Naive thymus-derived CD4-positive, alpha-beta T cell (primary cell): ENCODE data around the gene UBE2I. TPM values are rescaled to one million over a fixed set of nuclear protein-coding genes. Genes with fewer than 3 reads are reported as not detected.

Source experiments
- ATAC-seq: fragments of 150-1000 bp; cut with Tn5 transposase; 2 replicates; pipeline ENCODE4 v1.10.0; 2021; ENCODE audit warnings: mild to moderate bottlenecking, moderate library complexity
- CTCF ChIA-PET: fragments of 350-600 bp; sonication (Branson Sonifier 250); formaldehyde crosslinking; loops from one replicate; lab custom pipeline; 2021; ENCODE audit warnings: antibody characterized with exemption; lab: Charles Lee
- POLR2A ChIA-PET: fragments of 350-600 bp; sonication (Branson Sonifier 250); formaldehyde crosslinking; loops from one replicate; lab custom pipeline; 2021; ENCODE audit warnings: antibody characterized with exemption, inconsistent platforms; lab: Charles Lee
- DNase-seq, 9 donors: peaks; one replicate each; pipeline versions ENCODE4 v3.0.0 to v3.0.0-alpha.2; 2020 to 2022; ENCODE audit warnings: mixed read lengths in 1 of 9
- H3K27ac ChIP-seq: one replicate; pipeline ENCODE4 v1.7.0; 2013; ENCODE audit warnings: mild to moderate bottlenecking, low read depth, low read length, moderate library complexity
- H3K27me3 ChIP-seq, 2 donors: one replicate each; pipeline ENCODE4 v1.7.0; 2013; ENCODE audit warnings: low read length in 2 of 2, mild to moderate bottlenecking in 2 of 2, moderate library complexity in 2 of 2; ENCODE audit not compliant: control insufficient read depth in 2 of 2, insufficient read depth in 2 of 2
- H3K36me3 ChIP-seq, 3 experiments: 1 replicate in 2 of 3; 2 replicates in 1 of 3; pipeline ENCODE4 v1.7.0; 2013; ENCODE audit warnings: low read length in 3 of 3, mild to moderate bottlenecking in 3 of 3, moderate library complexity in 1 of 3; ENCODE audit not compliant: insufficient read depth in 3 of 3, control insufficient read depth in 2 of 3
- H3K4me1 ChIP-seq, 2 donors: one replicate each; pipeline ENCODE4 v1.7.0; 2013; ENCODE audit warnings: low read length in 2 of 2, mild to moderate bottlenecking in 2 of 2, moderate library complexity in 1 of 2; ENCODE audit not compliant: control insufficient read depth in 2 of 2, insufficient read depth in 2 of 2
- H3K4me3 ChIP-seq: 2 replicates; pipeline ENCODE4 v1.7.0; 2013; ENCODE audit warnings: mild to moderate bottlenecking, low read length
- H3K9me3 ChIP-seq, 3 experiments: 1 replicate in 2 of 3; 2 replicates in 1 of 3; pipeline ENCODE4 v1.7.0; 2013; ENCODE audit warnings: low read length in 3 of 3; ENCODE audit not compliant: control insufficient read depth in 2 of 3
- H3K27ac Mint-ChIP-seq, 9 donors: one replicate each; pipeline ENCODE4 v1.8.0; 2020 to 2022; ENCODE audit warnings: mixed read lengths in 9 of 9, mild to moderate bottlenecking in 8 of 9, moderate library complexity in 5 of 9, inconsistent platforms in 2 of 9
- H3K27me3 Mint-ChIP-seq, 5 donors: one replicate each; pipeline ENCODE4 v1.8.0; 2021 to 2022; ENCODE audit warnings: mixed read lengths in 5 of 5, mild to moderate bottlenecking in 1 of 5
- H3K36me3 Mint-ChIP-seq, 5 donors: one replicate each; pipeline ENCODE4 v1.8.0; 2020 to 2022; ENCODE audit warnings: mixed read lengths in 5 of 5, mild to moderate bottlenecking in 3 of 5, inconsistent platforms in 1 of 5
- H3K4me1 Mint-ChIP-seq, 7 donors: one replicate each; pipeline ENCODE4 v1.8.0; 2020 to 2022; ENCODE audit warnings: mixed read lengths in 7 of 7, mild to moderate bottlenecking in 3 of 7, inconsistent platforms in 1 of 7
- H3K4me3 Mint-ChIP-seq, 10 donors: one replicate each; pipeline ENCODE4 v1.8.0; 2020 to 2022; ENCODE audit warnings: mild to moderate bottlenecking in 10 of 10, mixed read lengths in 10 of 10, moderate library complexity in 6 of 10, inconsistent platforms in 2 of 10
- H3K9me3 Mint-ChIP-seq, 11 donors: one replicate each; pipeline ENCODE4 v1.8.0; 2020 to 2022; ENCODE audit warnings: mixed read lengths in 11 of 11, mild to moderate bottlenecking in 4 of 11, inconsistent platforms in 1 of 11, moderate library complexity in 1 of 11
- intact Hi-C, 2 donors: fragments of 100-400 bp; cut with micrococcal nuclease; formaldehyde crosslinking; loops; one replicate each; pipeline ENCODE4 v1.15.1; 2023
- polyA plus RNA-seq, 2 donors: library from polyadenylated mRNA; unstranded; fragments of 300-500 nt; fragmentation: Illumina TruSeq; gene quantifications; one replicate each; pipeline ENCODE4 v1.2.3, GENCODE V29; 2021
- total RNA-seq, 6 experiments: library from RNA in 5 of 6; stranded (reverse) in 5 of 6; gene quantifications; 1 replicate in 5 of 6; 2 replicates in 1 of 6; pipeline ENCODE4 v1.2.3 and lab custom pipeline; 2021 to 2026

UBE2I gene
- total and polyA plus RNA-seq, 7 experiments from 2014 or later, result 67.2 to 277 (median 176) TPM

DNA sequence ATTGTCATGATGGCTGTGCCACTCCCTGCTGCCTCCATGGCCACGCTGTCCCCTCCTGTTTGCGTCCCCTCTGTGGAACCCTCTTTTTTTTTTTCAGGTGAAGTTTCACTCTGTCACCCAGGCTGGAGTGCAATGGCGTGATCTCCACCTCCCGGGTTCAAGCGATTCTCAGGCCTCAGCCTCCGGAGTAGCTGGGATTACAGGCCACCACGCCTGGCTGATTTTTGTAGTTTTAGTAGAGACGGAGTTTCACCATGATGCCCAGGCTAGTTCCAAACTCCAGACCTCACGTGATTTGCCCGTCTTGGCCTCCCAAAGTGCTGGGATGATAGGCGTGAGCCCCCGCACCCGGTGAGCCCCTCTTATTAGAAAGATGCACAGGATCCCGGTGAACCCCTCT lies 11.0 kb upstream of the UBE2I start:
- Mint-ChIP-seq H3K27me3 (peaks cover 13 to 30% (median 19%) of the 10 kb centered on the region in 5 donors), H3K4me3 (no peak overlapping the region), H3K36me3 (no peaks in the 10 kb centered on the region), H3K4me1 (peaks cover 0 to 10% (median 3%) of the 10 kb centered on the region in 7 donors), H3K9me3 (no peaks in the 10 kb centered on the region), H3K27ac (peak overlapping the region in 1 of 9 donors; percentile 13)
- no peaks in the 10 kb centered on the region for H3K27me3 ChIP-seq
- H3K27ac ChIP-seq, result no peak overlapping the region
- ATAC-seq (no peak), DNase-seq (no peak)
- ChIA-PET POLR2A (no interaction called here), CTCF (no interaction called here)
- no peaks in the 10 kb centered on the region for H3K9me3 ChIP-seq
- peaks cover 0 to 5% of the 10 kb centered on the region in 2 donors for H3K4me1 ChIP-seq
- intact Hi-C loops, result no loop called here
- no peak overlapping the region for H3K4me3 ChIP-seq
- H3K36me3 ChIP-seq, result no peaks in the 10 kb centered on the region

DNA sequence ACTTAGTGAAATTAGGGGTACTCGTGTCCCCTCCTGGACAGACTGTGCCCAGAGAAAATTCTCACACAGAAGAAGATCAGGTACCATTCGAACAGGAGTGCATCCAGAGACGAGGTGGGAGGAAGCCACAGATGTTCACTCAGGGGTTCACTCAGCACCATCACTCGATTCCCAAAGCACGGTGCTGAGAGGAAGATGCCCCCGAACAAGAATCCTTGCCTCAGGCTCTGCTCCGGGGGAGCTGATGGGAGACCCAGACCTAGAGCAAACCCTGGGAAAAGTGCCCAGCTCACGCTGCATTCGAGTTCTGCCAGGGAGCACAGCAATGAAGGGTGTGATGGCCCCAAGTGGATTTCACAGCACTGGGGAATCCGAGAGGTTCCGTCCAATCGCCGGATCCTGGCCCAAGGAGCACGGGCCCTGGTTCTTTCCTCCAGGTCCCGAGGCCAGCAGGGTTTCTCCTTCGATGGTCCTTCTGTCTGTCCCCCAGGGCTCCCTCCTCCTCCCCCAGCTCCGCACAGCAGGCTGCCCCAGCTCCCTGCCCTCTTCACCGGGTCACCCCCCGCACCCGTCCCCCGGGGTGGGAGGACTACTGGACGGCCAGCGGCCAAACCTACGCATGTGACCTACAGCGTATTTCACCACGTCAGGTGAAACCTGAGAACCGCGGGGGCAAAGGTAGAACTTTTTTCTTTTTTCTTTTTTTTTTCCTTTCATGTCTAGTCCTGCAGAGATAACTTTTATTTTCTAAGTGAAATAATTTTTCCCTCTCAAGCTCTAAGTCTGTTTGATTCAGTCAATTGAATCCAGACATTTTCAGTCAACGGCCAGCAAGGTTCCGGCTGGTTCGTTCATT lies 10.2 kb upstream of the UBE2I start:
- no peak overlapping the region for H3K4me3 ChIP-seq
- no peaks in the 10 kb centered on the region for H3K36me3 Mint-ChIP-seq
- DNase-seq (no peak), ATAC-seq (no peak)
- ChIA-PET POLR2A (no interaction called here), CTCF (no interaction called here)
- no peaks in the 10 kb centered on the region for H3K9me3 ChIP-seq
- H3K9me3 Mint-ChIP-seq, result no peaks in the 10 kb centered on the region
- H3K4me3 Mint-ChIP-seq, result no peak overlapping the region
- intact Hi-C loops, result no loop called here
- no peaks in the 10 kb centered on the region for H3K36me3 ChIP-seq
- no peak overlapping the region for H3K27ac Mint-ChIP-seq
- H3K27ac ChIP-seq, result no peak overlapping the region
- peaks cover 10 to 23% (median 12%) of the 10 kb centered on the region in 5 donors for H3K27me3 Mint-ChIP-seq
- no peaks in the 10 kb centered on the region for H3K27me3 ChIP-seq
- H3K4me1 Mint-ChIP-seq, result peaks cover 2 to 16% (median 7%) of the 10 kb centered on the region in 7 donors
- H3K4me1 ChIP-seq, result peaks cover 0 to 13% of the 10 kb centered on the region in 2 donors

DNA sequence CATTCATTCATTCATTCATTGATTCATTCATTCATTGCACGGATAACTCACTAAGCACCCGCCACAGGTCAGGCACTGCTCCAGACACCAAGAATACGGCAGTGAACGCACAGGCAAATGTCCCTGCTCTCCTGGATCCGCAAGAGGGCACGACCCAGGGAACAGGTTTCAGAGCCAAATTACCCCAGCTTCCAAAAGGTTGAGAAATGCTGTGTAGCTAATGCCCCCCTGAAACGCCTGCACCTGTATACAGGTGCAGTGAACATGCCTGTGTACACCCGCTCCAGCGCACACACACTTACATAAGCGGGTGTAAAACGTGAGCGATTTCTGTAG lies 9.6 kb upstream of the UBE2I start:
- ChIA-PET POLR2A (no interaction called here), CTCF (interaction anchor here (1.0 kb wide), 1 partner anchor 43 kb away, joined by 3 read pairs; no protein-coding TSS in a partner anchor)
- Mint-ChIP-seq H3K9me3 (no peaks in the 10 kb centered on the region), H3K4me3 (no peak overlapping the region), H3K36me3 (no peaks in the 10 kb centered on the region), H3K27ac (no peak overlapping the region), H3K4me1 (peaks cover 6 to 19% (median 9%) of the 10 kb centered on the region in 7 donors), H3K27me3 (peaks cover 5 to 19% (median 9%) of the 10 kb centered on the region in 5 donors)
- Histone ChIP-seq H3K4me3 (no peak overlapping the region), H3K27me3 (no peaks in the 10 kb centered on the region), H3K36me3 (no peaks in the 10 kb centered on the region), H3K9me3 (no peaks in the 10 kb centered on the region), H3K27ac (no peak overlapping the region), H3K4me1 (peaks cover 0 to 14% of the 10 kb centered on the region in 2 donors)
- ATAC-seq, result no peak
- intact Hi-C loops, result loop anchor here in 1 of 2 donors (2.0 to 10.0 kb wide), 3 partner anchors 43 to 485 kb away; partner anchors contain the start of genes NUBP2 and SPSB3
- DNase-seq, result no peak

DNA sequence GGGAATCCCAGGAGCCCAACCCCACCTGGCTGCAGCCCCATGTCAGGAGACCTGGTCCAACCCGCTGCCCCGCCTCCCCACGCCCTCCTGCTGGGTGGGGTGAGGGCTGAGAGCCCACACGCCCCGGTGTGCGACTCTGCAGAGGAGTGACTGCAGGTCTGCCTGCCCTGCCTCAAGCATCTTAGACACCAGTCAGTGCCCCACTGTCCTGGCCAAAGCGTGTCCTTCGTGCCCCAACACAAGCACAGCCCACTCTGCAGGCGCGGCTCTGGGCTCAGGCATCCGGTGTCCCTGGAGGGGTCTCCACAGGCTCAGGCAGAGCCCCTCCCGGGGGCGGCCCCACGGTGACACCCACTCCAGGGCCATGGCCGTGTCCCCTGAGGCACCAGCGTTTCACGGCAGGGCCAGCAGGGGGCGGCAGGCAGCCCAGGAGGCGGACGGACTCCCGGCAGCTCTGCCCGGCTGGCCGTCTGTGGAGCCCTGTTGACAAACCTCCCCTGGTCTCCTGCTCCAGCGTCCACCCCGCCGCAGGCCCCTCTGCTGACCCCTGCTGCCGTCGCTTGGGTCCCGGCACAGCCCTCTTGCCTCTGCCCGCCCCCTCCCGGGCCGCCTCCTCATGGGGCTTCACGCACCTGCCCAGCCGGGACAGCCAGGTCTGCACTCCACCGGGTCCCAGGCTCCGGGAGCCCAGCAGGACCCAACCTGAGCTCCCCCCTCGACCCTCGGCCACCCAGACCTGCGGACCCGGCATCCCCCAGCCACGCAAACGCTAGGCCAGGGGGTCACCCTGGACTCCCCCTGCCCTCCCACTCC lies 8.6 kb upstream of the UBE2I start:
- CTCF ChIA-PET, result interaction anchor here (0.8 to 1.0 kb wide), 2 partner anchors 12 to 42 kb away, joined by 3 read pairs; no protein-coding TSS in a partner anchor
- Mint-ChIP-seq H3K36me3 (no peaks in the 10 kb centered on the region), H3K4me1 (peaks cover 7 to 19% (median 9%) of the 10 kb centered on the region in 7 donors), H3K4me3 (peak overlapping the region in 1 of 10 donors; percentile 55), H3K9me3 (no peaks in the 10 kb centered on the region), H3K27ac (no peak overlapping the region), H3K27me3 (peaks cover 4 to 16% (median 5%) of the 10 kb centered on the region in 5 donors)
- no peaks in the 10 kb centered on the region for H3K27me3 ChIP-seq
- H3K36me3 ChIP-seq, result no peaks in the 10 kb centered on the region
- peaks cover under 1 to 14% of the 10 kb centered on the region in 2 donors for H3K4me1 ChIP-seq
- H3K9me3 ChIP-seq, result no peaks in the 10 kb centered on the region
- peak; percentile 82 for ATAC-seq
- intact Hi-C loops, result loop anchor here in 1 of 2 donors (2.0 to 10.0 kb wide), 3 partner anchors 42 to 484 kb away; partner anchors contain the start of genes NUBP2 and SPSB3
- POLR2A ChIA-PET, result no interaction called here
- peak; percentile 43 to 83 (median 67) for DNase-seq
- H3K27ac ChIP-seq, result no peak overlapping the region
- no peak overlapping the region for H3K4me3 ChIP-seq

DNA sequence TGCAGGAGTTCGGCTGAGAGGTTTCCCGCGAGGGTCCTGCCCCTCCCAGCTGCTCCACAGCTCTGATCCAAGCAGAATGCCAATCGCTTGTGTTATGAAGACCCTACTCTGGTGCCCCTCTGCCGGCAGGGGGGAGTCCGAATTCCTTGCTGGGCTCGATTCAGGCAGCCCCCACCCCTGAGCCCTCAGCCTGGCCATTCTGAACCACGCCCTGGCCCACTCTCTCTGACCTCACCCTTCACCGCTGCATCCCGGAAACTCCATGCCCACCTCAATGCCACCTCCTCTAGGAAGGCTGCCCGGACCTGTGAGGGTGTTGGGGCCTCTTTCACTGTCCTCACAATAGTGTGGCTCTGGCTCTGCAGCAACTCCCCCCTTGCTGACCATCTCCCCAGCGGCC lies 7.9 kb upstream of the UBE2I start:
- Mint-ChIP-seq H3K9me3 (no peaks in the 10 kb centered on the region), H3K4me3 (peak overlapping the region in 4 of 10 donors; percentile 2 to 55 (median 32))
- H3K4me1 ChIP-seq, result peaks cover 6 to 14% of the 10 kb centered on the region in 2 donors

DNA sequence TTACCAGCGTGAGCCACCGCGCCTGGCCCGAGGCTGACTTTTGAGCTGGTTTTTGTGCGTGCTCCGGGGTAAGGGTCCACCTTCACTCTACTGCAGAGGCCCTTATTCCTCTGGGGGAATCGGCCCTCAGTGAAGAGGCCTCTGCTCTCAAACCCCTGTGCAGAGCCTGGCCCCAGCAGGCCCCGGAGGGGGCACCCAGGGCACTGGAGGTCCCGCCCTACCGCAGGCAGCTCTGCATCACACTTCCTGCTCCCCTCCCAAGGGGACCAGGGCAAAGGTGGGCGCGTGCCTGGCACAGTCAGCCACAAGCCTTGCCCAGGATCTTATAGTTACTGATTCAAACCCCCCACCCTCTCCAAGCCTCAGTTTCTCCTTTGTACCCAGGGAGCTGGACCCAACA lies 3.6 kb upstream of the UBE2I start:
- ATAC-seq, result no peak
- peaks cover 16 to 43% (median 18%) of the 10 kb centered on the region in 7 donors for H3K4me1 Mint-ChIP-seq
- H3K4me1 ChIP-seq, result peaks cover 10 to 15% of the 10 kb centered on the region in 2 donors

More for the DNA sequence above, 7.9 kb upstream of the UBE2I start:
- no peaks in the 10 kb centered on the region for H3K36me3 ChIP-seq
- DNase-seq (no peak), ATAC-seq (no peak)
- H3K27me3 ChIP-seq, result no peaks in the 10 kb centered on the region
- H3K27ac ChIP-seq, result no peak overlapping the region
- H3K27me3 Mint-ChIP-seq, result peaks cover 4 to 16% (median 5%) of the 10 kb centered on the region in 5 donors
- no peak overlapping the region for H3K4me3 ChIP-seq
- H3K36me3 Mint-ChIP-seq, result no peaks in the 10 kb centered on the region
- POLR2A ChIA-PET, result no interaction called here
- peaks cover 7 to 24% (median 9%) of the 10 kb centered on the region in 7 donors for H3K4me1 Mint-ChIP-seq
- intact Hi-C loops, result loop anchor here in 1 of 2 donors (2.0 to 10.0 kb wide), 3 partner anchors 41 to 483 kb away; partner anchors contain the start of genes NUBP2 and SPSB3
- CTCF ChIA-PET, result no interaction called here
- H3K27ac Mint-ChIP-seq, result peak overlapping the region in 2 of 9 donors; percentile 34 to 51
- H3K9me3 ChIP-seq, result no peaks in the 10 kb centered on the region

More for the DNA sequence above, 3.6 kb upstream of the UBE2I start:
- Mint-ChIP-seq H3K36me3 (peaks cover 0 to 11% (median 3%) of the 10 kb centered on the region in 5 donors), H3K27me3 (no peaks in the 10 kb centered on the region), H3K4me3 (peak overlapping the region in 2 of 10 donors; percentile 29 to 97), H3K27ac (peak overlapping the region in 5 of 9 donors; percentile 14 to 62 (median 31)), H3K9me3 (peaks cover 0 to 4% (median 0%) of the 10 kb centered on the region in 11 donors)
- DNase-seq, result no peak
- POLR2A ChIA-PET, result interaction anchor here (1.2 kb wide), 1 partner anchor 11 kb away, joined by 8 read pairs; no protein-coding TSS in a partner anchor
- intact Hi-C loops, result loop anchor here (5.0 to 10.0 kb wide), 4 partner anchors 106 to 851 kb away; partner anchors contain the start of genes MSRB1 (in 1 of the 2), NUBP2 (in 1 of the 2), SPSB3 (in 1 of the 2) and TRAF7 (in 1 of the 2)
- no peaks in the 10 kb centered on the region for H3K27me3 ChIP-seq
- no peaks in the 10 kb centered on the region for H3K36me3 ChIP-seq
- CTCF ChIA-PET, result no interaction called here
- peak overlapping the region; percentile 71 for H3K27ac ChIP-seq
- H3K4me3 ChIP-seq, result no peak overlapping the region
- H3K9me3 ChIP-seq, result no peaks in the 10 kb centered on the region
